GM23338 (cell line): ENCODE data around the gene SLC66A2.

Experiments used
- CREB1 ChIP-seq: fragments of 250-450 bp; sonication (Bioruptor Pico); IDR thresholded peaks from 2 replicates; pipeline ENCODE4 v1.5.0; 2020; ENCODE audit warnings: low read depth, mild to moderate bottlenecking, moderate library complexity
- EZH2 ChIP-seq: fragments of 200-600 bp; sonication (generic); IDR thresholded peaks from one replicate; pipeline ENCODE4 v1.8.0; 2017; ENCODE audit warnings: antibody characterized with exemption, mild to moderate bottlenecking, low read depth; ENCODE audit not compliant: unreplicated experiment
- EZH2phosphoT487 ChIP-seq: fragments of 200-600 bp; sonication (generic); IDR thresholded peaks from one replicate; pipeline ENCODE4 v1.8.1; 2018; ENCODE audit warnings: antibody characterized with exemption; ENCODE audit not compliant: unreplicated experiment
- JUNB ChIP-seq: IDR thresholded peaks from one replicate; pipeline ENCODE4 v1.6.1; 2016; ENCODE audit warnings: antibody characterized with exemption; ENCODE audit not compliant: unreplicated experiment
- POLR2AphosphoS5 ChIP-seq: IDR thresholded peaks from 2 replicates; pipeline ENCODE4 v1.6.1; 2016; ENCODE audit warnings: antibody characterized with exemption, low read depth
- STAT1 ChIP-seq: IDR thresholded peaks from one replicate; pipeline ENCODE4 v1.6.1; 2016; ENCODE audit warnings: antibody characterized with exemption; ENCODE audit not compliant: unreplicated experiment
- TF ChIP-seq, protein P1 (sequence below), 2 experiments: fragments of 200-600 bp in 1 of 2; sonication (generic) in 1 of 2; conservative IDR thresholded peaks; 2 replicates each; pipeline versions ENCODE4 v1.5.1 to v1.6.1; 2016 to 2017; ENCODE audit warnings: antibody characterized with exemption in 2 of 2, low read depth in 2 of 2, mild to moderate bottlenecking in 2 of 2, moderate library complexity in 1 of 2

DNA sequence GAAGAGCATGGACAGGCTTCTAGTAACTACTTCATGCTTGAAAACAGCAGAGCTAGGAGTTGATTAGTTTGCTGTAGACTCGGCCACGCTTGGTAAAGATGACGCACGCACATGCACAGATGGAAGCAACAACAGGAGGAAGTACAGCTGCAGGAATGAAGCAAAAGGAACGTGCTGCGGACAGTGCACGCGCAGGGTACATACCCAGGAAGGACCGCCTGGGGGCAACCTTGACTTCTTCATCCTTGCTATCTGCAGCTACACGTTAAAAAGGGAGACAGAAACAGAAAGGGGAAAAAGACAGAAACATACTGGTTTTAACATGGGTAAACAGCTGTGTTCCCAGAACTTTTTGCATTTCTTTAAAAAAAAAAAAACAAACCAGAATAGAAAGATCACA lies 17.7 kb downstream of the SLC66A2 start:
- TF ChIP-seq, protein P1, sequence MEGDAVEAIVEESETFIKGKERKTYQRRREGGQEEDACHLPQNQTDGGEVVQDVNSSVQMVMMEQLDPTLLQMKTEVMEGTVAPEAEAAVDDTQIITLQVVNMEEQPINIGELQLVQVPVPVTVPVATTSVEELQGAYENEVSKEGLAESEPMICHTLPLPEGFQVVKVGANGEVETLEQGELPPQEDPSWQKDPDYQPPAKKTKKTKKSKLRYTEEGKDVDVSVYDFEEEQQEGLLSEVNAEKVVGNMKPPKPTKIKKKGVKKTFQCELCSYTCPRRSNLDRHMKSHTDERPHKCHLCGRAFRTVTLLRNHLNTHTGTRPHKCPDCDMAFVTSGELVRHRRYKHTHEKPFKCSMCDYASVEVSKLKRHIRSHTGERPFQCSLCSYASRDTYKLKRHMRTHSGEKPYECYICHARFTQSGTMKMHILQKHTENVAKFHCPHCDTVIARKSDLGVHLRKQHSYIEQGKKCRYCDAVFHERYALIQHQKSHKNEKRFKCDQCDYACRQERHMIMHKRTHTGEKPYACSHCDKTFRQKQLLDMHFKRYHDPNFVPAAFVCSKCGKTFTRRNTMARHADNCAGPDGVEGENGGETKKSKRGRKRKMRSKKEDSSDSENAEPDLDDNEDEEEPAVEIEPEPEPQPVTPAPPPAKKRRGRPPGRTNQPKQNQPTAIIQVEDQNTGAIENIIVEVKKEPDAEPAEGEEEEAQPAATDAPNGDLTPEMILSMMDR (conservative IDR thresholded peaks at IDR 0.05; ENCODE audit: low read depth in 2 of 2): peak; percentile 59 to 78
- TF ChIP-seq JUNB (no peak), EZH2phosphoT487 (no peak), CREB1 (CRISPR knock-in tag) (no peak), STAT1 (no peak), EZH2 (no peak), POLR2AphosphoS5 (no peak)
